Measurements from ENCODE around the gene NEGR1.

- TF ChIP-seq, protein P1, sequence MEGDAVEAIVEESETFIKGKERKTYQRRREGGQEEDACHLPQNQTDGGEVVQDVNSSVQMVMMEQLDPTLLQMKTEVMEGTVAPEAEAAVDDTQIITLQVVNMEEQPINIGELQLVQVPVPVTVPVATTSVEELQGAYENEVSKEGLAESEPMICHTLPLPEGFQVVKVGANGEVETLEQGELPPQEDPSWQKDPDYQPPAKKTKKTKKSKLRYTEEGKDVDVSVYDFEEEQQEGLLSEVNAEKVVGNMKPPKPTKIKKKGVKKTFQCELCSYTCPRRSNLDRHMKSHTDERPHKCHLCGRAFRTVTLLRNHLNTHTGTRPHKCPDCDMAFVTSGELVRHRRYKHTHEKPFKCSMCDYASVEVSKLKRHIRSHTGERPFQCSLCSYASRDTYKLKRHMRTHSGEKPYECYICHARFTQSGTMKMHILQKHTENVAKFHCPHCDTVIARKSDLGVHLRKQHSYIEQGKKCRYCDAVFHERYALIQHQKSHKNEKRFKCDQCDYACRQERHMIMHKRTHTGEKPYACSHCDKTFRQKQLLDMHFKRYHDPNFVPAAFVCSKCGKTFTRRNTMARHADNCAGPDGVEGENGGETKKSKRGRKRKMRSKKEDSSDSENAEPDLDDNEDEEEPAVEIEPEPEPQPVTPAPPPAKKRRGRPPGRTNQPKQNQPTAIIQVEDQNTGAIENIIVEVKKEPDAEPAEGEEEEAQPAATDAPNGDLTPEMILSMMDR (IDR thresholded peaks at IDR 0.05; ENCODE audit: poor library complexity, severe bottlenecking) = no peak
- no peak for TF ChIP-seq EZH2 (IDR thresholded peaks at IDR 0.05; ENCODE audit: borderline replicate concordance, insufficient read depth, low read length, poor library complexity, severe bottlenecking)
Measured at GRCh38 chr1:72284084-72284347, 1.7 kb upstream of the NEGR1 start.
